Breast epithelium (tissue), 3 donors: ENCODE measurements around the gene ALDH2.

Source experiments
- POLR2A ChIP-seq: fragments of 450-650 bp; IDR thresholded peaks from one replicate; pipeline ENCODE4 v1.6.1; 2016; ENCODE audit warnings: antibody characterized with exemption, mild to moderate bottlenecking, moderate library complexity
- POLR2AphosphoS5 ChIP-seq, 3 donors: sonication (generic); formaldehyde crosslinking; IDR thresholded peaks; one replicate each; pipeline ENCODE4 v1.6.1; 2017; ENCODE audit warnings: antibody characterized with exemption in 3 of 3
- TF ChIP-seq, protein P1 (sequence below), 3 donors: fragments of 450-650 bp; IDR thresholded peaks; one replicate each; pipeline ENCODE4 v1.5.1; 2016 to 2017; ENCODE audit warnings: antibody characterized with exemption in 3 of 3, mild to moderate bottlenecking in 3 of 3, moderate library complexity in 3 of 3

- TF ChIP-seq, protein P1, sequence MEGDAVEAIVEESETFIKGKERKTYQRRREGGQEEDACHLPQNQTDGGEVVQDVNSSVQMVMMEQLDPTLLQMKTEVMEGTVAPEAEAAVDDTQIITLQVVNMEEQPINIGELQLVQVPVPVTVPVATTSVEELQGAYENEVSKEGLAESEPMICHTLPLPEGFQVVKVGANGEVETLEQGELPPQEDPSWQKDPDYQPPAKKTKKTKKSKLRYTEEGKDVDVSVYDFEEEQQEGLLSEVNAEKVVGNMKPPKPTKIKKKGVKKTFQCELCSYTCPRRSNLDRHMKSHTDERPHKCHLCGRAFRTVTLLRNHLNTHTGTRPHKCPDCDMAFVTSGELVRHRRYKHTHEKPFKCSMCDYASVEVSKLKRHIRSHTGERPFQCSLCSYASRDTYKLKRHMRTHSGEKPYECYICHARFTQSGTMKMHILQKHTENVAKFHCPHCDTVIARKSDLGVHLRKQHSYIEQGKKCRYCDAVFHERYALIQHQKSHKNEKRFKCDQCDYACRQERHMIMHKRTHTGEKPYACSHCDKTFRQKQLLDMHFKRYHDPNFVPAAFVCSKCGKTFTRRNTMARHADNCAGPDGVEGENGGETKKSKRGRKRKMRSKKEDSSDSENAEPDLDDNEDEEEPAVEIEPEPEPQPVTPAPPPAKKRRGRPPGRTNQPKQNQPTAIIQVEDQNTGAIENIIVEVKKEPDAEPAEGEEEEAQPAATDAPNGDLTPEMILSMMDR (IDR thresholded peaks at IDR 0.05) = no peak
- TF ChIP-seq POLR2A = no peak
- TF ChIP-seq POLR2AphosphoS5 (IDR thresholded peaks at IDR 0.05) = no peak
These were observed 40.5 kb downstream of the ALDH2 start for GRCh38 chr12:111807232-111807631.
